DMS 273 (cell line): ENCODE measurements around the gene RPS6KA5.

ENCODE experiments used
- DNase-seq: peaks from one replicate; lab custom pipeline; 2025; ENCODE audit not compliant: unreplicated experiment; lab: John Stamatoyannopoulos, UW

RPS6KA5 gene

GRCh38 chr14:90814806-90815571, 245.5 kb downstream of the RPS6KA5 start:
- no peak for DNase-seq

GRCh38 chr14:90813442-90813841, 247.0 kb downstream of the RPS6KA5 start:
- no peak for DNase-seq

GRCh38 chr14:90812109-90812508, 248.3 kb downstream of the RPS6KA5 start:
- no peak for DNase-seq

- DNase-seq: peak; percentile 34
These were observed 248.8 kb downstream of the RPS6KA5 start for GRCh38 chr14:90811641-90812040.

GRCh38 chr14:90810806-90811205, 249.6 kb downstream of the RPS6KA5 start:
- peak; percentile 92 for DNase-seq

GRCh38 chr14:90809530-90810312, 250.7 kb downstream of the RPS6KA5 start:
- no peak for DNase-seq

GRCh38 chr14:90808759-90809529, 251.5 kb downstream of the RPS6KA5 start:
- DNase-seq: no peak

GRCh38 chr14:90807060-90807459, 253.4 kb downstream of the RPS6KA5 start:
- no peak for DNase-seq

GRCh38 chr14:90805662-90806540, 254.5 kb downstream of the RPS6KA5 start:
- DNase-seq: no peak

- DNase-seq: no peak
These were observed 255.4 kb downstream of the RPS6KA5 start for GRCh38 chr14:90805084-90805391.

GRCh38 chr14:90804292-90805083, 256.0 kb downstream of the RPS6KA5 start:
- no peak for DNase-seq

GRCh38 chr14:90803249-90803648, 257.2 kb downstream of the RPS6KA5 start:
- no peak for DNase-seq

- DNase-seq: no peak
These were observed 261.0 kb downstream of the RPS6KA5 start for GRCh38 chr14:90799420-90799819.

- no peak for DNase-seq
These were observed 262.5 kb downstream of the RPS6KA5 start for GRCh38 chr14:90797919-90798318.
